Stomach smooth muscle (tissue), 2 donors: Measurements from ENCODE around the gene NMNAT1.
"Not testable (repeated sequence)": the region's sequence is repeated elsewhere in the genome, so short reads cannot be mapped to it uniquely, and the experiment has no call there.

Source experiments
- H3K27ac ChIP-seq: one replicate; pipeline ENCODE4 v1.7.0; 2013; ENCODE audit warnings: mild to moderate bottlenecking, low read length, inconsistent platforms
- H3K27me3 ChIP-seq, 2 donors: one replicate each; pipeline ENCODE4 v1.7.0; 2013; ENCODE audit warnings: low read length in 2 of 2; ENCODE audit not compliant: insufficient read depth in 2 of 2, control insufficient read depth in 1 of 2
- H3K36me3 ChIP-seq, 2 donors: one replicate each; pipeline ENCODE4 v1.7.0; 2013; ENCODE audit warnings: low read length in 2 of 2; ENCODE audit not compliant: control insufficient read depth in 2 of 2, insufficient read depth in 2 of 2
- H3K4me1 ChIP-seq: one replicate; pipeline ENCODE4 v1.7.0; 2013; ENCODE audit warnings: low read length; ENCODE audit not compliant: control insufficient read depth, insufficient read depth
- H3K4me3 ChIP-seq, 2 donors: one replicate each; pipeline ENCODE4 v1.7.0; 2013; ENCODE audit warnings: low read length in 2 of 2
- H3K9ac ChIP-seq, 2 donors: one replicate each; pipeline ENCODE4 v1.7.0; 2013; ENCODE audit warnings: low read length in 2 of 2, mild to moderate bottlenecking in 1 of 2
- H3K9me3 ChIP-seq, 2 donors: one replicate each; pipeline ENCODE4 v1.7.0; 2013; ENCODE audit warnings: low read length in 2 of 2; ENCODE audit not compliant: control insufficient read depth in 2 of 2
- donor health status: healthy.
- donor health status: Pancreatic carcinoma.

Gene NMNAT1

DNA sequence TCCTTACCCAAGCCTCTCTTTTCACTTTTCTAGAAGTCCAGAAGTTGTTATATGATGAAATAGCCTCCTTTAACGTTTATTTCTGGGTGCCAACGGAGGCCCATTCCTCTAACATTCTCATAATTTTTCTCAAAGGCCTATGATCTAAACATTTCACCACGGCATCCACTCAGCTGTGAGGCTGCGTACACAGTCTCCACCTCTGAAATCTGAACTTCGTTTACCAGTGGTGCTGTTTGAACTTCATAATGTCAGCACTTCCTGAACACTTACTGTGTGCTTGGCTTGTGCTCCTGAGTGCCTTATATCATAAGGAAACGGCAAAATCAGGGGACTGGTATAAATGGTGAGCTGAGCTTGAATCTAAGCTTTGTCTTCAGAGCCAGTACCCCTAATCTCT is 41.7 kb downstream of the NMNAT1 start:
- peaks cover 6 to 15% of the 10 kb centered on the region in 2 donors for H3K36me3 ChIP-seq
- H3K9ac ChIP-seq: no peak overlapping the region
- H3K27ac ChIP-seq: no peak overlapping the region
- no peak overlapping the region for H3K4me3 ChIP-seq
- H3K9me3 ChIP-seq: no peaks in the 10 kb centered on the region
- no peaks in the 10 kb centered on the region for H3K4me1 ChIP-seq
- H3K27me3 ChIP-seq: no peaks in the 10 kb centered on the region

DNA sequence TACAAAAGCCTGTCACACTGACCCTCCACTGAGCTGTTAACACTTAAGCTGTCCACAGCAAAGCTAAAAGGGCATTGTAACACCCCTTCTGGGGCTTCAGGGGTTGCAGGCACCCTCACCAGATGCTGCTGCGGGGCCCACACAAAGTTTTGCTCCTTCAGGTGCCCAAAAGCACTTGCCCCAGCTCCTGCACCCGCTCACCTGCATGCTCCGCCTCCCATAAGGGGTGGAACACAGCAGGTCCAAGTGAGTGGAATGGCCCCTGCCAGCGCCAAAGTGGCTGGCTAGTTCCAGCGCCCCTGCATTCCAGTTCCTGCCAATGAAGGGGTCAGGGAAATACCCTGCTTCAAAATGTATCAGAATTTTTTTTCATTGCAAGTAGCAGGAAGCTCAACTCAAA is 46.5 kb downstream of the NMNAT1 start:
- no peaks in the 10 kb centered on the region for H3K36me3 ChIP-seq
- no peaks in the 10 kb centered on the region for H3K27me3 ChIP-seq
- no peak overlapping the region for H3K9ac ChIP-seq
- H3K4me1 ChIP-seq: peaks cover 4% of the 10 kb centered on the region
- no peaks in the 10 kb centered on the region for H3K9me3 ChIP-seq
- no peak overlapping the region for H3K4me3 ChIP-seq
- H3K27ac ChIP-seq: no peak overlapping the region

DNA sequence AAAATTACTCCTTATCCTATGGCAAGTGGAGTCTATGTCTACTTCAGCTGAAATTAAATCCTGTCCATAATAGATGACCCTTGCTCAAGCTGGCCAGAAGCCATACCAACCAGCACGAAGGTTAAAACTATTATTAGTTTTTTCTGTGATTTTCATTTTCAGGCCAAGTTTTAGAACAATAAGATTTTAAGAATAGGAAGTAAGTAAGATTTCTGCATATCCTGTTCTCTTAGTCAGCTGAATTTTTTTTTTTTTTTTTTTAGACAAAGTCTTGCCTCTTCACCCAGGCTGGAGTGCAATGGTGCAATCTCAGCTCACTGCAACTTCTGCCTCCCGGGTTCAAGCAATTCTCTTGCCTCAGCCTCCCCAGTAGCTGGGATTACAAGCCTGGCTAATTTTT is 47.7 kb downstream of the NMNAT1 start:
- H3K9me3 ChIP-seq: no peaks in the 10 kb centered on the region
- H3K4me3 ChIP-seq: no peak overlapping the region
- no peak overlapping the region for H3K9ac ChIP-seq
- no peak overlapping the region for H3K27ac ChIP-seq
- peaks cover 4% of the 10 kb centered on the region for H3K4me1 ChIP-seq
- no peaks in the 10 kb centered on the region for H3K27me3 ChIP-seq
- H3K36me3 ChIP-seq: no peaks in the 10 kb centered on the region

DNA sequence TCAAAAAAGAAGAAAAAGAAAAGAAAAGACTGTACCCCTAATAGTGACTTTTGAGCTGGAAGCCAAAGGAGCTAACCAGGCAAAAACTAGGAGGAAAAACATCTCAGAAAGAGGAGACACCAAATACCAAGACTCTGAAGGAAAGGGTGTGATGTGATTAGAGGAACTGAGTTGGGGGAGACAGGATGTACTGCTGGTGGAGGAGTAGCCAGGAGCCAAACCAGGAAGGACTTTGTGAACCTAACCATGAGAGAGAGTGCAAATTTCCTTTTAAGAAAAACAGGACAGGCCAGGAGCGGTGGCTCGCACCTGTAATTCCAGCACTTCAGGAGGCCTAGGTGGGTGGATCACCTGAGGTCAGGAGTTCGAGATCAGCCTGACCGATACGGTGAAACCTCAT is 49.6 kb downstream of the NMNAT1 start:
- Histone ChIP-seq H3K27me3 (peaks cover 0 to 11% of the 10 kb centered on the region in 2 donors), H3K4me3 (no peak overlapping the region), H3K27ac (no peak overlapping the region), H3K36me3 (no peaks in the 10 kb centered on the region), H3K9ac (no peak overlapping the region), H3K9me3 (no peaks in the 10 kb centered on the region), H3K4me1 (peaks cover 7% of the 10 kb centered on the region)

DNA sequence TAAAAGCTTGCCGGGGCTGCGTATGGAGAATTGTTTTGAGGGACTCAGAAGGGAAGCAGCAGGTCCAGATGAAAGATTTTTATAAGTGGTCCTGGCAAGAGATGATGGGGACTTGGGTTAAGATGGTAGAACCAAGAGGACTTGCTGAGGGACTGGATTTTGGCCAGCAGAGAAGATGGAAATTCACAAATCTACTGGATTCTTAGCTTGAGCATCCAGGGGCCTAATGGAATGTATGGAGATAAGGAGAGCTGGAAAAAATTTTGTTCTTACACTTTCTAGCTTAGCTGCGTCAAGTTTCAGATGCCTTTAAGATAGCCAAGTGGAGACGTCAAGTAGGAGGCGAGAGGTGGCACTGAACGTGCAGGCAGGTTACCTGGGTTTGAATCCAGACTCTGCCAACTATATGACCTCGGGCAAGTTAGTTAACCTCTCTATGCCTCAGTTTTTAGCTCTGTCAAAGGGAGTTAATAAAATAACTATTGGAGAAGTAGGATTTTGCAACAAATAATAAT is 50.3 kb downstream of the NMNAT1 start:
- H3K4me3 ChIP-seq: no peak overlapping the region
- peaks cover 10% of the 10 kb centered on the region for H3K4me1 ChIP-seq
- peaks cover 0 to 13% of the 10 kb centered on the region in 2 donors for H3K27me3 ChIP-seq
- no peak overlapping the region for H3K27ac ChIP-seq
- no peaks in the 10 kb centered on the region for H3K36me3 ChIP-seq
- no peak overlapping the region for H3K9ac ChIP-seq
- H3K9me3 ChIP-seq: no peaks in the 10 kb centered on the region

DNA sequence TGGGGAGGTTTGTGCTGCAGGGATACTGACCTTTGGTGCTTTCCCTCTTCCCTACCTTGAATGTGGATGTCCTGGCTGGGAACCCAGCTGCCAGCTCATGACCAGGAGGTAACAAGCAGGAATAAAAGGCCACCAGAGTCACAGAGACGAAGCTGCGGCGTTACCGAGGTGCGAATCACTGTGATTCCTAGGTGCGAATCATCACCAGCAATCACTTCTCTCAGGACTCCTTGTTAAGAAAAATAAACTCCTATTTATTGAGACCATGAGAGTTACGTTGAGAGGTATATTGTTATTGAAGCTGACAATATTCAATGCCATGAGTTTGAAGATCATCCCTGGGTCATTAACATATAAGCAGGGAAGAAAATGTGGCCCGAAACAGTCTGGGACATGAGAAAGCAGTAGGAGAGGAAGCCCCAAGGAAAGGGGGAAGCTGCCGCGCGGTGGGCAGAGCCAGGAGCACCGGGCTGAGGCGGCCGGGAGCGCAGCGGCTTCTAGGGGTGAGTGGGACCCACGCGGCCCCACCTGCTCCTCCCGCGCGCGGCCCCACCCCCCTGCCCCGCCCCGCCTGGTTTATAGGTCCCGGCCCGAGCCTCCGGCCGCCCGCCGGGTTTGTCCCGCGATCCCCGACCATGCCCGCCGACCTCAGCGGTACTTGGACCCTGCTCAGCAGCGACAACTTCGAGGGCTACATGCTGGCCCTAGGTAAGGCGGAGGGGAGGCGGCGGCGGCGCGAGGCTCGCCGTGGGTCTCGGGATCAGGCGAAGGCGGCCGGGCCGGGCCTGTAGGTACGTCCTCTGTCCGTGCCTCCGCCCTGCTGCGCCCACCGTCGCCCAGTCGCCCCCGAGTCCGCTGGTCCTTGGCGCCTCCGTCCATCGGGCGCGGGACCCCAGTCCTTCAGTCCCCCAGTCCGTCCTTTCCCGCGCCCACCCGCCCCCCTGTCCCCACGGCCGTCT is 53.6 kb downstream of the NMNAT1 start, which contains the start of gene RBP7:
TSS of gene RBP7 (plus strand) at position 605 of the 959 bp plus-strand sequence. CDS start at position 636, 31 bp downstream.
- H3K27ac ChIP-seq: no peak within 1 kb of the TSS
- H3K27me3 ChIP-seq: peaks cover 0 to 13% of the 10 kb centered on the region in 2 donors

DNA sequence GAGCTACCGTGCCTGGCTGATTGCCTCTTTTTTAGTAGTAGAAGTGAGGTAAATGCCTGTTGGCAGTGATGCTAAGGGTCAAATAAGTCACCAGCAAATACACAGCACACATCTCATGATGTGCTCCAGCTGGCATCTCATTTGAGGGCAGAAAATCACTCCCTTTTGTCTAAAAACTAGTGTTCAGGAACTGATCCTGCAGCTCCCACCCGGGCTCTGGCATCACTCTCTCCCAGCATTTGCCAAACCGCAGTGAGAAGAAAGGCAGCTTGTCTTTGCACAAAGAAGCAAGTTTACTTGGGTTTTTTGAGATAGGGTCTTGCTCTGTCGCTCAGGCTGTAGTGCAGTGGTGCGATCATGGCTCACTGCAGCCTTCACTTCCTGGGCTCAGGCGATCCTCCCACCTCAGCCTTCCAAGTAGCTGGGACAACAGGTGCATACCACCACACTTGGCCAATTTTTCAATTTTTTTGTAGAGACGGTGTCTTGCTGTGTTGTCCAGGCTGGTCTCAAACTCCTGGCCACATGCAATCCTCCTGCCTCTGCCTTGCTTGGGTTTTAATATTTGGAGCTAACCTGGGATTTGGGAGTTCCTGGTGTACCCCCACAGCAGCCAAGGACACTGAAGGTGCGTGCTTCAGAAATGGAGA is 57.9 kb downstream of the NMNAT1 start:
- Histone ChIP-seq H3K9me3 (no peaks in the 10 kb centered on the region), H3K27ac (no peak overlapping the region), H3K36me3 (no peaks in the 10 kb centered on the region), H3K27me3 (peaks cover 0 to 13% of the 10 kb centered on the region in 2 donors), H3K4me3 (no peak overlapping the region), H3K4me1 (peaks cover 6% of the 10 kb centered on the region), H3K9ac (no peak overlapping the region)

More for the DNA sequence above, 53.6 kb downstream of the NMNAT1 start, which contains the start of gene RBP7:
- H3K9ac ChIP-seq: no peak within 1 kb of the TSS
- H3K4me3 ChIP-seq: peak within 1 kb of the TSS; percentile 35 to 69
- H3K9me3 ChIP-seq: no peaks in the 10 kb centered on the region
- H3K4me1 ChIP-seq: peaks cover 6% of the 10 kb centered on the region
- no peaks in the 10 kb centered on the region for H3K36me3 ChIP-seq

DNA sequence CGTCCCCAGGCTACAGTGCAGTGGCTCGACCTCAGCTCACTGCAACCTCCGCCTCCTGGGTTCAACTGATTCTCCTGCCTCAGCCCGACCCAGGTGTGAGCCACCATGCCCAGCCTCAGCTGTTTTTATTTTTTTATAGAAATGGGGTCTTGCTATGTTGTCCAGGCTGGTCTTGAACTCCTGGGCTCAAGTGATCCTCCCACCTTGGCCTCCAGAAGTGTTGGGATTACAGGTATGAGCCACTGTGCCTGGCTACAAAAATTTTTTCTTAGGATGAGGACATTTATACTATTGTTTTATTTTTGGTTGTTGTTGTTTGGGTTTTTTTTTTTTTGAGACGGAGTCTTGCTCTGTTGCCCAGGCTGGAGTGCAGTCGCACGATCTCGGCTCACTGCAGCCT is 62.0 kb downstream of the NMNAT1 start:
- not testable (repeated sequence) for H3K27me3 ChIP-seq, H3K4me1 ChIP-seq, H3K27ac ChIP-seq, H3K9ac ChIP-seq, H3K36me3 ChIP-seq, H3K9me3 ChIP-seq, H3K4me3 ChIP-seq

DNA sequence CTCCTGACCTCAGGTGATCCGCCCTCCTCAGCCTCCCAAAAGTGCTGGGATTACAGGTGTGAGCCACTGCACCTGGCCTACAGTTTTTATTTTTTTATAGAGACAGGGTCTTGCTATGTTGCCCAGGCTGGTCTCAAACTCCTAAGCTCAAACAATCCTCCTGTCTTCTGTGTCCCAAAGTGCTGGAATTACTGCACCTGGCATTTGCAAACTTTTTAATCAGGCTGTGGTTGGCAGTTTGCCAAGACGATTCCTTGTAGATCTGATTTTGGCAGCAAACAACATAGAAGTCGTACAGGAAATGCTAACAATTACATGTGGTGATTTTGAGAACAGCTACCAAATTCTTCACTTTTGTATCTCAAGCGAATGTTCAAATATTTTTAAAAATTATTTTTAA is 63.9 kb downstream of the NMNAT1 start:
- Histone ChIP-seq H3K4me1 (no peaks in the 10 kb centered on the region), H3K9ac (no peak overlapping the region), H3K27me3 (no peaks in the 10 kb centered on the region), H3K27ac (no peak overlapping the region), H3K4me3 (no peak overlapping the region), H3K9me3 (no peaks in the 10 kb centered on the region), H3K36me3 (no peaks in the 10 kb centered on the region)

DNA sequence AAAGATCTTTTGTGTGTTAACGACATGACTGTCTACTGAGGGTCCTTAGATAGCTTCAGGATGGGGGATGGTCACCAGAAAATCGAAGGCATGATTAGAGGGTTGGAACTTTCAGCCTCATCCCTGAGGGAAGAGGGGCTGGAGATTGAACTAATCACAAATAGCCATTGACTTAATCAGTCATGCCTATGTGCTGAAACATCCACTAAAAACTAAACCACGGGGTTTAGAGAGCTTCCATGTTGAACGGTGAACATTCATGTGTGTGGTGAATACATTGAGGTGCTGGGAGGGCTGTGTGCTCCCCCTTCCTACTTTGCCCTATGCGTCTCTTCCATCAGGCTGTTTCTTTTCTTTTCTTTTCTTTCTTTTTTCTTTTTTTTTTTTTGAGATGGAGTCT is 70.7 kb downstream of the NMNAT1 start:
- H3K27ac ChIP-seq: no peak overlapping the region

More for the DNA sequence above, 70.7 kb downstream of the NMNAT1 start:
- Histone ChIP-seq H3K36me3 (no peaks in the 10 kb centered on the region), H3K4me1 (peaks cover 7% of the 10 kb centered on the region), H3K4me3 (no peak overlapping the region), H3K27me3 (no peaks in the 10 kb centered on the region), H3K9ac (no peak overlapping the region), H3K9me3 (no peaks in the 10 kb centered on the region)
